Measurements from ENCODE around the gene RND3. TPM values are rescaled to one million over a fixed set of nuclear protein-coding genes. Genes with fewer than 3 reads are reported as not detected.

RND3 gene, protein sequence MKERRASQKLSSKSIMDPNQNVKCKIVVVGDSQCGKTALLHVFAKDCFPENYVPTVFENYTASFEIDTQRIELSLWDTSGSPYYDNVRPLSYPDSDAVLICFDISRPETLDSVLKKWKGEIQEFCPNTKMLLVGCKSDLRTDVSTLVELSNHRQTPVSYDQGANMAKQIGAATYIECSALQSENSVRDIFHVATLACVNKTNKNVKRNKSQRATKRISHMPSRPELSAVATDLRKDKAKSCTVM
- 63.5 TPM for total RNA-seq

DNA sequence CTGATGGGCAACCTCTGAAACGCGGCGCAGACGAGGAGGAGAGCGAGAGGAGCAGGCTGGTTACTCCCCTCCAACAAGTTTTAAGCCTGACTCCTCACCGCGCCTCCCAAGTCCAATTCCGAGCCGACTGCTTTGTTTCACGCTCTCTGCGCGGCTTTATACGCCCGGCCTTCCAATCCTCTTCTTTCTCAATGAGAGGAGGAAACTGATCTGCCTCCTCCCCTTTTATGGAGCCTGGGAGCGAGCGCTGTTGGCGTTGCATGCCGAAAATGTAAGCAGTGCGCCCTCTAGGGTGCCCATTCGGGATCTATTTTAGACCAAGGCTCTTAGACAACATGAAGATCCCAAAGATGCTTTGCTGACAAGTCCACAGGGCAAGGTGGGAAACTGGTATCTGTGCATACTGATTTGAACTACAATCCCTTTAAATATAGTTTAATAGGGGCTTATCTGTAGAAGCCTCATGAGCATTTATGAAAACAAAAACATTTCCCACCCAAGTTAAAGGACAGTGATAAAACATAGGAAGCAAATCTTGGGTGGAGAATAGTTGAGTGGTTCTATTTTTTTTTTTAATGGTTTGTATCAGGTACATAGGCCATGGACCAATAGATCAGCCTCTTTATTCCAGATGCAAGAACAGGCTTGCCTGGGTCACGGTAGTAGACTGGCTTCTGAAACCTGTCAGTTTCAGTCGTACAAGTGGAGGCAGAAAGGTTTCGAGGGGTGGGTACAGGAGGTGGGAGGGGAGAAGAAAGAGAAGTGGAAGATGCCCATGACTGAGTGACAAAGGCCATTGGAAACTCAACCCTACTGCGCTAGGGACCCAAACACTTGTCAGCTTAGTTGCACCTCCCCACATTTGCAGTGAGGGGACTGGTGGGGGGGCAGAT, at the start of gene RND3:
Gene RND3 (minus strand): TSS at position 131 of the 893 bp plus-strand sequence. CDS start 250 bp downstream, outside the sequence.
- peak; percentile 98 for DNase-seq (ENCODE audit: low spot score)

DNA sequence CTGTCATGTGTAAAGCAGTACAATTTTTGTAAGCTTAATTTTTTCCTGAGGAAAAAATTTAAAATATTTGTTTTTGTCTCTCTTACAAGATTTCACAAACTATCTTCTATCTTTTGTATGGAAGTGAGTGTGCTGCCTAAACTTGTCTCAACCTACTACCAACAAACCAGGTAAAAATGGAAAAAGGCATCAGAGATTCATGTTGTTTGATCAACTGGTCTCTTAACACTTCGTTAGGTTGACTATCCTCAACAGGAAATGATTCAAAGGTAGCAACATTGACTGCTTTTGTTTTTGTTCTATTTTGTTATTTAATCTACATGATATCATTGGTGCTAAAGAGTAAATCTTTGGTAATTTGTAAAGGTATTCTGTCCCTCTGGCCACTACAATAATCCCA, 47.7 kb upstream of the RND3 start:
- DNase-seq (ENCODE audit: low spot score), result no peak

GRCh38 chr2:150532879-150533278, 45.4 kb upstream of the RND3 start:
- DNase-seq (ENCODE audit: low spot score), result no peak

GRCh38 chr2:150532020-150532419, 44.6 kb upstream of the RND3 start:
- no peak for DNase-seq (ENCODE audit: low spot score)

GRCh38 chr2:150531591-150531990, 44.1 kb upstream of the RND3 start:
- no peak for DNase-seq (ENCODE audit: low spot score)

- no peak for DNase-seq (ENCODE audit: low spot score)
Observed at GRCh38 chr2:150530168-150530567, 42.7 kb upstream of the RND3 start.

GRCh38 chr2:150528861-150529801, 41.7 kb upstream of the RND3 start:
- DNase-seq (ENCODE audit: low spot score), result no peak

DNA sequence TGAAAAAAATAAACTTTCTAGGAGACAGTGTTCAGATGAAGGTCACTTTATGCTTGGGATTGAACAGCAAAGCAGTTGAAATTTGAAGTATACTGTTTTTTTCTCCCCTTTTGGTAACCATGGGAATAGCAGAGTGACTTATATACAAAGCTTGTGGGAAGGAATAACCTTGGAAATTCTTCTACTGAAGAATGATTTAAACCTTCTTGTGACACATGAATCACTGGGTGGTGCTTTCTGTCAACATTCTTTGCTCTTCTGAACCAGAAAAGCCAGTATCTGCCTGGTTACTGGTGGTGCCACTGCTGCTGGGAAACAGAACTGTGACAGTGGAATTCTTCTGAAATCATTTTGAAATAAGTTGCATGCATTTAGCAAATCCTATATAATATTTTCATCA, 39.4 kb upstream of the RND3 start:
- no peak for DNase-seq (ENCODE audit: low spot score)

- no peak for DNase-seq (ENCODE audit: low spot score)
Observed at GRCh38 chr2:150526006-150526405, 38.5 kb upstream of the RND3 start.

- no peak for DNase-seq (ENCODE audit: low spot score)
Observed at GRCh38 chr2:150522269-150522668, 34.8 kb upstream of the RND3 start.

DNA sequence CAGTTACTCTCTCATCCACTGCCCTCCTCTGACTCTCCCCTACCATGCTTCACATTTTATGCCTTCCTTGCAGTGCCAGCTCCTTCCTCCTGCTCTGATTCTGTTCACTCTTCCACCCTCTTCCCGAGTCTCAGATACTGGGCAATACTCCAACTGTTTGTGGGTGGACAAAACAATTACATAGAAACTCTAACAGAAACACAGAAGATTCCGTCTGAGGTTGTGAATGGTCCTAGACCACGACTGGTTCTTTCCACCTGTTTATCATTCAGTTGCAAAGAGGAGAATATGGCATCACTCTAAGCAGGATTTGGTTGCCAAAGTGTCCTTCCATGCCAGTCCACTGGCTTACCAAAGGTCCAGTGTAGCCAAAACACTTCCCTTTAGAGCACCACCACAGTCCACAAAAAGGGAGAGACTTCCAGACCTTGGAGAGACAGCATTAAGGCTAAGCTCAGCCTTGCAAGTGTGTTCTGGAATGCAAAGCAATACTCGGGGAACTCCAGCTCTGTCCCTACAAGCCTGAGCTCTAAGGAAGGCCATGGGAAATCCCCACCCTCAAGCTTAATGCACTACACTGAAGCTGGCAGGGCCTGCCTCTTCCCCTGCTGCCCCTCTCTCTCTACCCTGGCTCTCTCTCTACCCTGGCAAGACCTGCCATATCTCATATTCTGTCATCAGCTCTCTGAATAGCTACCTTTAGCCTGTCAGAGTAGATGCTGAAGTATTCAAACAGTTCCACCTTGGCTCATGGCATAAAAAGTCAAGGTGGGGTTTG, 33.6 kb upstream of the RND3 start:
- peak; percentile 49 for DNase-seq (ENCODE audit: low spot score)

GRCh38 chr2:150520033-150520432, 32.6 kb upstream of the RND3 start:
- no peak for DNase-seq (ENCODE audit: low spot score)

DNA sequence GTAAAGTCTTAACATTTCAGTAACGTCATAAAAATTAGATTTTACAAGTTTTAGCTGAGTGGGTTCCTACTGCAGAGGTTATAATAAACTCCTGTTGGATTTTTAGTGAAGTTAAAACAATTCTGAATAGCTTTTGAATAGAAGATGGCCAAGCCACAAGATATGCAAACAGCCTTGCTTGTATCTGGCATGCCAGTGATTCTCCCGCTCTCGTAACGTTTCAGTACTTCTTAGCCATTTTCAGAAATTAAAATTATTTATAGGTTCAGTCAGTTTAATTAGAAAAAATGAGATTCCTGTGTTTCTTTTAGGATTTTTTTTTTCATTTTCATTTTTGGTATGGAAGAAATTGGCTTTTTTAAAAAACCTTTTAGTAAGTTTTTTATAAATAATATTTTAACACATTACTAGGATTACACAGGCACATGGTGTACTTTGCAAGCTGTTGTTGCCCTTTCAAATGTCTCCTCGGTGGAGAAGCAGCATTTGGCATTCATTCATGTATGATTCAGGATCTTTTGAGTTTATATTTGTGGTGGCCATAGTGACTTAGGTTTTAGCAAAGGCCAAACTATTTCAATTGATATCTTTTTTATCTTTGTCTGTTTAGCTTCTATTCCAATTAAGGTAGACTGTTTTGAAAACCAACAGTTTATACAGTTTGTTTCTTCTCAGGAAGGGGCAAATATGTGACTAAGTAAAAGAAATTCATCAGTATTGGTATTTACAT, 30.6 kb upstream of the RND3 start:
- no peak for DNase-seq (ENCODE audit: low spot score)

DNA sequence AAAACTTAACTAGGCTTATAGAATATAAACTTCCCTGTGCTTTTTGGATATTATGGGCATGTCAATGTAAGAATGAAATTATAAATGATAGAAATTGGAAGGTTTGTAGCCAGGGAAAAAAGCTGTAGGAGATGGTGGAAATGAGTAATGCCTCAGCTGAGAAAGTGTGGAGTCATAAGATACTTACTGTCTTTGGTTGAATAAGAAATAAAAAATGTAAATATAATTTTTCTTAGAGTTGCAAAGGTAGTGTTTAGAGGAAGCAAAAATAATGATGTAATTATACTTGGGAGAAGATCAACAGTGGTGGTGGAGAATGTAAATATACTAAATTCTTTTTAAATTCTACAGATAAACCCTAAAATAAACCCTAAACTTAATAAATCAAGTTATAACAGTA, 26.2 kb upstream of the RND3 start:
- DNase-seq (ENCODE audit: low spot score), result no peak

DNA sequence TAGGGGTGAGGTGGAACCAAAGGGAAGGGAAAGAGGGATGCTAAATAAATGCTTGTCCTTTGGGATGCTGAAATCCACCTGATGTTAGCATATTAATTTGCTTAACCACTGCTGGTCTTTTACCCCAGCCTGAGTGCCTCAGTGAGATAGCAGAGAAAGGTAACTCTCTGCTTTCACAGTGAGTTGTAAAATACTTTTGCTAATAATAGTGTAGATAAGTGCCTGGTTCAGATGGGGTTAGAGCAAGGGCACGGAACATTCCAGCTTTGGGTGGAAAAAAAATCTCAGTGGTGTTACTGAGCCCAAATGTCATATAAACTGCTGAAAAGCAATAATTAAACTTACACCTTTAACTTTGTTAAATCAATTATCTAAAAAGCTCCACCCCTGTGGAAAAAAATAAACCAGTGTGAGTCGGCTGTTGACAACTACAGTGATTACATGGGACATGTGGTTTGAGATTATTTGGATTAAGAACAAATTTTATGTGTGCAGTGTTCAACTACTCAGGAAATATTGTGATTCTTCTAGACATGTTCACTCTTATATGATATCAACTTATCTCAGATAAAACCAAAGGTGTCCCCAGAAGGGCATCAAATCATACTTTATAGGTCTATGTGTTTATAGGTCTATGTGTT, 21.1 kb upstream of the RND3 start:
- DNase-seq (ENCODE audit: low spot score), result no peak

DNA sequence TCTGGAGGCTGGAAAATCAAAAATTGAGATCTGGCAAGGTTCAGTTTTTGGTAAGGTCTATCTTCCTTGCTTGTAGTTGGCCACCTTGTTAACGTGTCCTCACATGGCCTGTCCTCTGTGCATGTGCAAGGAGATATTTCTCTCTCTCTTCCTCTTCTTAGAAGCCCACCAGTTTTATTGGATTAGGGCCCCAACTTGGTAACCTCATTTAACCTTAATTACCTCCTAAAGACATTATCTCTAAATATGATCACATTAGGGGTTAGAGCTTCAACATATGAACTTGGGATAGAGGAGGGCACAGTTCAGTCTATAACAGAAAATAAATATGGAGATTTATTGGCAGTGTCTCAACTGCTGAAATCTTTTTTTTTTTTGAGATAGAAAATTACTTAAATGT, 19.6 kb upstream of the RND3 start:
- DNase-seq (ENCODE audit: low spot score), result no peak

DNA sequence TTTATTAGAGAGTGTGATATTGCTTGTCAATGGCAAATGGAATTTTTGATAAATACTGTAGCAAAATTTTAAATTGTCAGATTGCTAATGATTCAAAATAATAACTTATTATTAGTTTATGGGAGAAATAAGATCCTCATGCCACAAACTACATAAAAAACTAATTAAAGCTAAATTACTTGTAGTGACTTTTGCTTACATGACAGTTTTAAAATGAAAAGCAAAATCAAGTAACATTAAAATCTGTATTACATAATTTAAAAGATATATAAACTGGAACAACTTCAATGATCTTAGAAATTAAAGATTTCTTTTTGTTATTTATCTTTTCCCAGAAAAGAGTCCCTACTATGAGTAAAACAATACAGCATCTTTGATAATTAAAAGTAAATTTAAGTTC, 17.7 kb upstream of the RND3 start:
- no peak for DNase-seq (ENCODE audit: low spot score)

DNA sequence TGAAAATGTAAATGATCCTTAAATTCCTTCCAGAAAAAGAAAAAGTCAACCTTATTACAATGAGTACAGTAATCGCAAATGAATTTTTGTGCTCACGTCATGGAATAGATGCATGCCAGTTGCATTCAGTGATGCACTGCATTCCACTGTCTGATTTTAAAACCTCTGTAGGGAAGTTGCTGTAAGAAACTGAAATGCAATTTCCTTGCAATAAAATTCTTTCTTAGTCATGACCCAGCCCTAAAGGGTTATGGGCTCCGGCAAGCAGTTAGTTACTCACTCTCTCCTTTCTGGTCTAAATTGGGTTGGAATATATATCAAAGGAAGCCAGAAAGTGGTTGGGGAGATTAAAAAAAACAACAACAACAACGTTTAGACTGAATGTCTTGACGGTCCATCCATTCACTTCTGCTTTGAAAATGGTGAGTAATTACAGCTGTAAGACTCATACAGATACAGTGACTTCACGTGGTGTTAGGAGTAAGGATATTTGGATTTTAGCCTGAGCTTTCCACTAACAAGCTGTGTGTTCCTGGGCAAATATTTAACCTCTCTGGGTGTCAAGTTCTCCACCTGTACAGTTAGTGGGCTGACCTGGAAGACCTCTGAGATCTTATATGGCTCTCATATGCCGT, 8.6 kb upstream of the RND3 start:
- DNase-seq (ENCODE audit: low spot score), result no peak

DNA sequence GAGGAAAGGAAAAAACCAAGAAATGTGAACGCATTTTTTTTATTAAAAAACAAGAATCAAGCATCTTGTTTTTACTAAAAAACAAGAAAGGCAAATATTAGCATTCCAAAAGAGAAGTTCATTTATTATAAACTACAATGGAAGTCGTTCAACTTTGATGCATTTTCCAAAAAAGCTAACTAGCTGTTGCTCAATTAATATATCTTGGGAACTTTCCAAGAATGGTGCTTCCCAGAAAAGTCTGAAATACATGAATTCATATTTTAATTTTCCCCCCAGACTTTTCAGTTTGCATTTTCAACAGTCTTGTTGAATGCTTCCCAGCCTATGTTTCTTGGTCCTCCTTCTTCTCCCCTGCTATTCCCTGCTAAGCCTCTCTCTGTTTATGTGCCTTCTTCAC, 7.5 kb upstream of the RND3 start:
- no peak for DNase-seq (ENCODE audit: low spot score)

Data from ureter (tissue), 1 donor.